HEK293 (cell line): ENCODE measurements around the gene PPP1R11.

Experiments used
- CTCF ChIA-PET: fragments of 350-600 bp; formaldehyde crosslinking; extraction: SDS; loops from one replicate; lab custom pipeline; 2021; ENCODE audit warnings: antibody characterized with exemption; lab: Yijun Ruan, JAX
- POLR2A ChIA-PET: fragments of 300-600 bp; formaldehyde crosslinking; extraction: SDS; loops from one replicate; lab custom pipeline; 2020; ENCODE audit warnings: antibody characterized with exemption, inconsistent platforms; lab: Yijun Ruan, JAX
- H3K27ac ChIP-seq: fragments of 200-500 bp; sonication (Bioruptor generic); 2 replicates; pipeline ENCODE4 v1.5.1; 2014; ENCODE audit warnings: low read depth, low read length, control low read depth, inconsistent platforms; ENCODE audit errors: extremely low read depth
- H3K36me3 ChIP-seq, 2 experiments: fragments of 200-500 bp in 1 of 2; sonication (Bioruptor generic) in 1 of 2; 1 replicate in 1 of 2; 2 replicates in 1 of 2; pipeline ENCODE4 v1.5.1; 2014 to 2017; ENCODE audit warnings: inconsistent platforms in 2 of 2, low read length in 2 of 2; ENCODE audit not compliant: control insufficient read depth in 2 of 2, insufficient read depth in 1 of 2
- H3K4me1 ChIP-seq: fragments of 200-500 bp; sonication (Bioruptor generic); 2 replicates; pipeline ENCODE4 v1.5.1; 2014; ENCODE audit warnings: mild to moderate bottlenecking, low read length, inconsistent platforms; ENCODE audit not compliant: control insufficient read depth, insufficient read depth
- H3K4me3 ChIP-seq: 2 replicates; pipeline ENCODE4 v1.5.1; 2011; ENCODE audit warnings: low read depth, mild to moderate bottlenecking, control low read depth, low read length, moderate library complexity
- H3K9me3 ChIP-seq: fragments of 200-500 bp; sonication (Bioruptor generic); 2 replicates; pipeline ENCODE4 v1.5.1; 2014; ENCODE audit warnings: low read depth, low read length, inconsistent platforms; ENCODE audit not compliant: control insufficient read depth, insufficient read depth
- GLIS1 ChIP-seq: fragments of 450-650 bp; formaldehyde crosslinking; IDR thresholded peaks from 2 replicates; pipeline ENCODE4 v1.5.1; 2016; ENCODE audit warnings: missing biosample characterization, missing genetic modification characterization
- KLF16 ChIP-seq: fragments of 450-650 bp; formaldehyde crosslinking; IDR thresholded peaks from 2 replicates; pipeline ENCODE4 v1.5.1; 2017; ENCODE audit warnings: missing biosample characterization, missing genetic modification characterization
- KLF7 ChIP-seq: fragments of 450-650 bp; formaldehyde crosslinking; IDR thresholded peaks from 2 replicates; pipeline ENCODE4 v1.5.1; 2016; ENCODE audit warnings: missing biosample characterization, missing genetic modification characterization, borderline replicate concordance
- KLF8 ChIP-seq: fragments of 450-650 bp; formaldehyde crosslinking; IDR thresholded peaks from 2 replicates; pipeline ENCODE4 v1.5.1; 2016; ENCODE audit warnings: missing biosample characterization, missing genetic modification characterization
- PRDM1 ChIP-seq: fragments of 450-650 bp; formaldehyde crosslinking; IDR thresholded peaks from 2 replicates; pipeline ENCODE4; 2016; ENCODE audit warnings: missing biosample characterization, missing genetic modification characterization
- SP7 ChIP-seq: fragments of 450-650 bp; formaldehyde crosslinking; IDR thresholded peaks from 2 replicates; pipeline ENCODE4 v1.5.1; 2016; ENCODE audit warnings: missing biosample characterization, missing genetic modification characterization
- ZFP3 ChIP-seq: fragments of 450-650 bp; formaldehyde crosslinking; IDR thresholded peaks from 2 replicates; pipeline ENCODE4 v1.5.1; 2016; ENCODE audit warnings: low read depth, missing biosample characterization, missing genetic modification characterization
- ZNF10 ChIP-seq: fragments of 450-650 bp; formaldehyde crosslinking; IDR thresholded peaks from 2 replicates; pipeline ENCODE4 v1.5.1; 2017; ENCODE audit warnings: missing biosample characterization, missing genetic modification characterization
- ZNF248 ChIP-seq: fragments of 450-650 bp; formaldehyde crosslinking; IDR thresholded peaks from 2 replicates; pipeline ENCODE4 v1.5.1; 2017; ENCODE audit warnings: missing biosample characterization, missing genetic modification characterization
- ZNF26 ChIP-seq: fragments of 450-650 bp; formaldehyde crosslinking; IDR thresholded peaks from 2 replicates; pipeline ENCODE4 v1.5.1; 2016; ENCODE audit warnings: missing biosample characterization, missing genetic modification characterization
- ZNF335 ChIP-seq: fragments of 450-650 bp; formaldehyde crosslinking; conservative IDR thresholded peaks from 2 replicates; pipeline ENCODE4 v1.5.1; 2016; ENCODE audit warnings: missing biosample characterization, missing genetic modification characterization
- ZNF354C ChIP-seq: fragments of 450-650 bp; formaldehyde crosslinking; IDR thresholded peaks from 2 replicates; pipeline ENCODE4 v1.5.1; 2016; ENCODE audit warnings: missing biosample characterization, missing genetic modification characterization, low read depth, borderline replicate concordance
- ZNF426 ChIP-seq: fragments of 450-650 bp; formaldehyde crosslinking; IDR thresholded peaks from 2 replicates; pipeline ENCODE4 v1.5.1; 2017; ENCODE audit warnings: missing biosample characterization, missing genetic modification characterization, mild to moderate bottlenecking, inconsistent platforms, moderate library complexity
- ZNF449 ChIP-seq: fragments of 450-650 bp; formaldehyde crosslinking; IDR thresholded peaks from 2 replicates; pipeline ENCODE4 v1.5.1; 2017; ENCODE audit warnings: missing biosample characterization, mild to moderate bottlenecking, missing genetic modification characterization, moderate library complexity
- ZNF561 ChIP-seq: fragments of 450-650 bp; IDR thresholded peaks from 2 replicates; pipeline ENCODE4 v1.5.1; 2018; ENCODE audit warnings: missing biosample characterization, missing genetic modification characterization, borderline replicate concordance
- ZNF626 ChIP-seq: fragments of 450-650 bp; sonication (Bioruptor Pico); formaldehyde crosslinking; IDR thresholded peaks from 2 replicates; pipeline ENCODE4 v1.5.1; 2018; ENCODE audit warnings: missing biosample characterization, missing genetic modification characterization, inconsistent platforms
- ZNF629 ChIP-seq: fragments of 450-650 bp; formaldehyde crosslinking; IDR thresholded peaks from 2 replicates; pipeline ENCODE4 v1.5.1; 2017; ENCODE audit warnings: missing biosample characterization, missing genetic modification characterization
- ZNF645 ChIP-seq: fragments of 450-650 bp; formaldehyde crosslinking; IDR thresholded peaks from 2 replicates; pipeline ENCODE4; 2016; ENCODE audit warnings: missing biosample characterization, missing genetic modification characterization
- ZNF791 ChIP-seq: fragments of 450-650 bp; formaldehyde crosslinking; IDR thresholded peaks from 2 replicates; pipeline ENCODE4 v1.5.1; 2016; ENCODE audit warnings: missing biosample characterization, missing genetic modification characterization
- TF ChIP-seq, protein P1 (sequence below): fragments of 450-650 bp; formaldehyde crosslinking; IDR thresholded peaks from 2 replicates; pipeline ENCODE4 v1.5.1; 2017; ENCODE audit warnings: missing biosample characterization, missing genetic modification characterization
- TF ChIP-seq, protein P2 (sequence below): fragments of 450-650 bp; formaldehyde crosslinking; IDR thresholded peaks from 2 replicates; pipeline ENCODE4 v1.5.1; 2016; ENCODE audit warnings: missing biosample characterization, missing genetic modification characterization
- TF ChIP-seq, protein P3 (sequence below): fragments of 450-650 bp; formaldehyde crosslinking; IDR thresholded peaks from 2 replicates; pipeline ENCODE4 v1.5.1; 2016; ENCODE audit warnings: missing biosample characterization, missing genetic modification characterization
- TF ChIP-seq, protein P4 (sequence below): fragments of 450-650 bp; formaldehyde crosslinking; IDR thresholded peaks from 2 replicates; pipeline ENCODE4 v1.5.1; 2016; ENCODE audit warnings: missing biosample characterization, missing genetic modification characterization, low read depth
- TF ChIP-seq, protein P5 (sequence below): fragments of 450-650 bp; formaldehyde crosslinking; IDR thresholded peaks from 2 replicates; pipeline ENCODE4 v1.5.1; 2016; ENCODE audit warnings: missing biosample characterization, missing genetic modification characterization, borderline replicate concordance

PPP1R11 gene

DNA sequence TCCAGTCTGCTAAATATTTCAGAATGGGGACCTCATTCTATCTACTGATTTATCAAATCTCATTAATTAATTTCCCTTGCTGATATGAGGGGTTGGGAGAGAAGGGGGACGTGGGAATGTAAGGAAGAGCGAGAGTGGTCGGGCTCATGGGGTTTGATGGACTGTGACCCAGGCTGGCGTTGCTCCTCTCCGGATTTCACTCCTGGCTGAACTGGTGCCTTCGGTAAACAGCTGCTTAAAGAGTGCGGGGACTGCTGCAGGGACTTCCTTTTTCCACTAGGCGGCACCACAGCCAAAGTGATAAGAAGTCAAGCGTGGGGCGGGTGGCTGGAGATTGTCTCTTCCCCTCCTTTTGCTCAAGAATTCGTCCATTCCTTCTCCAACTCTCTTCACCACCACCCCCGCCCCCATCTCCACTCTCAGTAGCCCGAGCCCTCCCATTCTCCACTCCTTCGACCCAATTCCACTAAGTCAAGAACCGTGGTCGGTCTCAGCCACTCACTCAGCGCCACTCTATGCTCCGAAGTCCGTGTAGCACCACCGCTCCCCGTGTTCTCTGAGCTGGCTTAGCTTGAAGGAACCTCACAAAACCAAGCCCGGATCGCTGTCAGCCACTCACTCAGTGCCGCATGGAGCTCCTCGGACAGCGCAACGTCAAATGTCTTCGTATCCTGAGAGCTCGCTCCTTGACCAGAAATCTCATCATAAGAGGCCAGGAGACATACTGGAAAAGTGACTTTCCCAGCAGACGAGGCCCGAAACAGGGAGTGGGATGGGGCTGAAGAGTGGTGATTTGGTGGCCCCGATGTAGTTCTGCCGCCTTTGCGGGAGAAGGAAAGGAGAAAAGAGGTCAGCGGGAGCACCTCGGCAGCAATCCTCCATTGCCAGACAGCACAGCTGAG lies 36.2 kb downstream of the PPP1R11 start:
- H3K36me3 ChIP-seq, result no peaks in the 10 kb centered on the region
- peaks cover 12% of the 10 kb centered on the region for H3K4me1 ChIP-seq
- no peaks in the 10 kb centered on the region for H3K9me3 ChIP-seq
- no peak overlapping the region for H3K27ac ChIP-seq
- CTCF ChIA-PET, result interaction anchor here (0.6 to 5.7 kb wide), 48 partner anchors 8 to 1966 kb away, joined by 3 to 200 read pairs (median 4); partner anchors contain the start of genes POLR1H, PPP1R11, TRIM31 and TRIM40
- H3K4me3 ChIP-seq, result peak overlapping the region; percentile 32
- POLR2A ChIA-PET, result interaction anchor here (0.7 to 2.7 kb wide), 7 partner anchors 20 to 110 kb away, joined by 3 to 20 read pairs (median 4); partner anchors contain the start of genes POLR1H, PPP1R11 and TRIM26
- TF ChIP-seq SP7 (tag by site-specific recombination), result peak; percentile 50; the same call in 1 of the 2 replicates
- no peak for TF ChIP-seq ZNF26 (tag by site-specific recombination)
- TF ChIP-seq GLIS1 (tag by site-specific recombination), result 0 out of 2 replicates have a peak, but pooled peaks have one; percentile 9
- TF ChIP-seq ZNF449 (tag by site-specific recombination), result no peak; the same call in 1 of the 2 replicates
- TF ChIP-seq, protein P1, sequence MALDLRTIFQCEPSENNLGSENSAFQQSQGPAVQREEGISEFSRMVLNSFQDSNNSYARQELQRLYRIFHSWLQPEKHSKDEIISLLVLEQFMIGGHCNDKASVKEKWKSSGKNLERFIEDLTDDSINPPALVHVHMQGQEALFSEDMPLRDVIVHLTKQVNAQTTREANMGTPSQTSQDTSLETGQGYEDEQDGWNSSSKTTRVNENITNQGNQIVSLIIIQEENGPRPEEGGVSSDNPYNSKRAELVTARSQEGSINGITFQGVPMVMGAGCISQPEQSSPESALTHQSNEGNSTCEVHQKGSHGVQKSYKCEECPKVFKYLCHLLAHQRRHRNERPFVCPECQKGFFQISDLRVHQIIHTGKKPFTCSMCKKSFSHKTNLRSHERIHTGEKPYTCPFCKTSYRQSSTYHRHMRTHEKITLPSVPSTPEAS, result no peak
- TF ChIP-seq ZNF248 (tag by site-specific recombination), result no peak
- TF ChIP-seq, protein P2, sequence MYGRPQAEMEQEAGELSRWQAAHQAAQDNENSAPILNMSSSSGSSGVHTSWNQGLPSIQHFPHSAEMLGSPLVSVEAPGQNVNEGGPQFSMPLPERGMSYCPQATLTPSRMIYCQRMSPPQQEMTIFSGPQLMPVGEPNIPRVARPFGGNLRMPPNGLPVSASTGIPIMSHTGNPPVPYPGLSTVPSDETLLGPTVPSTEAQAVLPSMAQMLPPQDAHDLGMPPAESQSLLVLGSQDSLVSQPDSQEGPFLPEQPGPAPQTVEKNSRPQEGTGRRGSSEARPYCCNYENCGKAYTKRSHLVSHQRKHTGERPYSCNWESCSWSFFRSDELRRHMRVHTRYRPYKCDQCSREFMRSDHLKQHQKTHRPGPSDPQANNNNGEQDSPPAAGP (tag by site-specific recombination), result no peak
- peak; percentile 70 for TF ChIP-seq PRDM1 (tag by site-specific recombination)
- peak; percentile 35 for TF ChIP-seq ZNF629 (tag by site-specific recombination)
- no peak for TF ChIP-seq ZNF354C (tag by site-specific recombination)
- no peak for TF ChIP-seq ZNF645 (tag by site-specific recombination)
- TF ChIP-seq, protein P3, sequence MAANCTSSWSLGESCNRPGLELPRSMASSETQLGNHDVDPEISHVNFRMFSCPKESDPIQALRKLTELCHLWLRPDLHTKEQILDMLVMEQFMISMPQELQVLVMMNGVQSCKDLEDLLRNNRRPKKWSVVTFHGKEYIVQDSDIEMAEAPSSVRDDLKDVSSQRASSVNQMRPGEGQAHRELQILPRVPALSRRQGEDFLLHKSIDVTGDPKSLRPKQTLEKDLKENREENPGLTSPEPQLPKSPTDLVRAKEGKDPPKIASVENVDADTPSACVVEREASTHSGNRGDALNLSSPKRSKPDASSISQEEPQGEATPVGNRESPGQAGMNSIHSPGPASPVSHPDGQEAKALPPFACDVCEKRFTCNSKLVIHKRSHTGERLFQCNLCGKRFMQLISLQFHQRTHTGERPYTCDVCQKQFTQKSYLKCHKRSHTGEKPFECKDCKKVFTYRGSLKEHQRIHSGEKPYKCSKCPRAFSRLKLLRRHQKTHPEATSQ (tag by site-specific recombination), result no peak
- no peak for TF ChIP-seq ZNF10 (tag by site-specific recombination)
- TF ChIP-seq ZNF561 (tag by site-specific recombination), result no peak
- TF ChIP-seq, protein P4, sequence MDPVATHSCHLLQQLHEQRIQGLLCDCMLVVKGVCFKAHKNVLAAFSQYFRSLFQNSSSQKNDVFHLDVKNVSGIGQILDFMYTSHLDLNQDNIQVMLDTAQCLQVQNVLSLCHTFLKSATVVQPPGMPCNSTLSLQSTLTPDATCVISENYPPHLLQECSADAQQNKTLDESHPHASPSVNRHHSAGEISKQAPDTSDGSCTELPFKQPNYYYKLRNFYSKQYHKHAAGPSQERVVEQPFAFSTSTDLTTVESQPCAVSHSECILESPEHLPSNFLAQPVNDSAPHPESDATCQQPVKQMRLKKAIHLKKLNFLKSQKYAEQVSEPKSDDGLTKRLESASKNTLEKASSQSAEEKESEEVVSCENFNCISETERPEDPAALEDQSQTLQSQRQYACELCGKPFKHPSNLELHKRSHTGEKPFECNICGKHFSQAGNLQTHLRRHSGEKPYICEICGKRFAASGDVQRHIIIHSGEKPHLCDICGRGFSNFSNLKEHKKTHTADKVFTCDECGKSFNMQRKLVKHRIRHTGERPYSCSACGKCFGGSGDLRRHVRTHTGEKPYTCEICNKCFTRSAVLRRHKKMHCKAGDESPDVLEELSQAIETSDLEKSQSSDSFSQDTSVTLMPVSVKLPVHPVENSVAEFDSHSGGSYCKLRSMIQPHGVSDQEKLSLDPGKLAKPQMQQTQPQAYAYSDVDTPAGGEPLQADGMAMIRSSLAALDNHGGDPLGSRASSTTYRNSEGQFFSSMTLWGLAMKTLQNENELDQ, result no peak
- no peak for TF ChIP-seq ZNF791 (tag by site-specific recombination)
- no peak for TF ChIP-seq ZFP3 (tag by site-specific recombination)
- TF ChIP-seq ZNF626 (tag by site-specific recombination), result no peak
- no peak for TF ChIP-seq KLF7 (tag by site-specific recombination)
- TF ChIP-seq KLF16 (tag by site-specific recombination), result no peak
- TF ChIP-seq, protein P5, sequence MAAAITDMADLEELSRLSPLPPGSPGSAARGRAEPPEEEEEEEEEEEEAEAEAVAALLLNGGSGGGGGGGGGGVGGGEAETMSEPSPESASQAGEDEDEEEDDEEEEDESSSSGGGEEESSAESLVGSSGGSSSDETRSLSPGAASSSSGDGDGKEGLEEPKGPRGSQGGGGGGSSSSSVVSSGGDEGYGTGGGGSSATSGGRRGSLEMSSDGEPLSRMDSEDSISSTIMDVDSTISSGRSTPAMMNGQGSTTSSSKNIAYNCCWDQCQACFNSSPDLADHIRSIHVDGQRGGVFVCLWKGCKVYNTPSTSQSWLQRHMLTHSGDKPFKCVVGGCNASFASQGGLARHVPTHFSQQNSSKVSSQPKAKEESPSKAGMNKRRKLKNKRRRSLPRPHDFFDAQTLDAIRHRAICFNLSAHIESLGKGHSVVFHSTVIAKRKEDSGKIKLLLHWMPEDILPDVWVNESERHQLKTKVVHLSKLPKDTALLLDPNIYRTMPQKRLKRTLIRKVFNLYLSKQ (tag by site-specific recombination), result no peak
- TF ChIP-seq ZNF335 (tag by site-specific recombination), result peak; percentile 35
- TF ChIP-seq KLF8 (tag by site-specific recombination), result peak; percentile 22
- no peak for TF ChIP-seq ZNF426 (tag by site-specific recombination)
